T-helper 2 cell treated with Interferon-gamma antibody and Interleukin-4, amounts not matched to agents 5 μg/mL and 100 μg/mL, for 36 hours (primary cell): ENCODE results near the gene AATK.

ENCODE experiments used
- DNase-seq: peaks from one replicate; pipeline ENCODE4 v3.0.0; 2021; ENCODE audit warnings: low spot score
- H3K27ac Mint-ChIP-seq: one replicate; pipeline ENCODE4 v1.8.0; 2021; ENCODE audit warnings: mild to moderate bottlenecking, mixed read lengths
- H3K27me3 Mint-ChIP-seq: one replicate; pipeline ENCODE4 v1.8.0; 2021; ENCODE audit warnings: low read depth, mixed read lengths
- H3K36me3 Mint-ChIP-seq: one replicate; pipeline ENCODE4 v1.8.0; 2021; ENCODE audit warnings: low read depth, mixed read lengths
- H3K4me1 Mint-ChIP-seq: one replicate; pipeline ENCODE4 v1.8.0; 2021; ENCODE audit warnings: low read depth, mixed read lengths
- H3K4me3 Mint-ChIP-seq: one replicate; pipeline ENCODE4 v1.8.0; 2022; ENCODE audit warnings: mild to moderate bottlenecking, moderate library complexity, mixed read lengths
- H3K9me3 Mint-ChIP-seq: one replicate; pipeline ENCODE4 v1.8.0; 2021; ENCODE audit warnings: mixed read lengths

The AATK gene

DNA sequence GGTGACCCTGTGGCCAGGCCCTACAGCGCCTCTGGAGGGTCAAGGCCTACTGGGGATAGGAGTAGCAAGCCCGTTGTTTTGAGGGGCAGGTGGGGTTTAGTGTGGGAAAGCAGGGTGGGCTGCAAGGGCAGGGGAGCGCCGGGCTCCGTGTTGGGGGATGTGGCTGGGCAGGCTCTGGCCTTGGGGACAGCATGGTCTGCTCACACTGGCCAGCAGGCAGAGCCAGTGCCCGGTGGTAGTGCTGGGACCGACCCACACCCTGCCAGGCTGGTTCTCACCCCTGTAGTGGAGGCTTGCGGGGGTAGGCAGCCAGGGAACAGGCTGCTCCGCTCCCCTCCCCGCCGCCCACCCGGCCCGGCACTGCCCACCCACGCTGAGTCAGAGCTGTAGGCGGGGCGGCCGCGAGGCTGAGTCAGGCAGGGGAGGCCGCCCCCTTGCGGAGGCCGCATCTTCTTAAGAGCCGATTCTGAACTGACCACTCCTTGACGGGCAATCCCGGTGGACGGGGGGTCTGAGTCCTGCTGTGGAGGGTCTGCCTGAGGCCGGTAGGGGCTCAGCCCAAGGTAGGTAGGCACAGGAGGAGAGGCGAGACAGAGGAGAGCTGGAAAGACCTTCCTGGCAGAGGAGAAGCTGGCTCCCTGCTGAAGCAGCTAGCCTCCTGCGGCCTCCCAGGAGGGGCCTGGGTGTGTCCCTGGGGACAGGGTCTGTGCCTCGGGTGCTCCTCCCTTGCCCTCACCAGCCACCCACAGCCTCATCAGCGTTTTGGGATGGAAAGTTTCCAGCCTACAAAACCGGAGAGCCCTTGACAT, 68.7 kb downstream of the AATK start:
- Mint-ChIP-seq H3K27me3 (peaks cover 2% of the 10 kb centered on the region), H3K27ac (no peak overlapping the region), H3K4me1 (peaks cover 7% of the 10 kb centered on the region), H3K4me3 (no peak overlapping the region), H3K9me3 (no peaks in the 10 kb centered on the region), H3K36me3 (no peaks in the 10 kb centered on the region)
- DNase-seq: peak; percentile 55

- no peak overlapping the region for H3K27ac Mint-ChIP-seq
- DNase-seq: no peak
- H3K36me3 Mint-ChIP-seq: no peaks in the 10 kb centered on the region
- peaks cover 7% of the 10 kb centered on the region for H3K4me1 Mint-ChIP-seq
- H3K4me3 Mint-ChIP-seq: no peak overlapping the region
- H3K27me3 Mint-ChIP-seq: peaks cover 2% of the 10 kb centered on the region
- no peaks in the 10 kb centered on the region for H3K9me3 Mint-ChIP-seq
Observed at GRCh38 chr17:81096741-81097133, 69.3 kb downstream of the AATK start.

DNA sequence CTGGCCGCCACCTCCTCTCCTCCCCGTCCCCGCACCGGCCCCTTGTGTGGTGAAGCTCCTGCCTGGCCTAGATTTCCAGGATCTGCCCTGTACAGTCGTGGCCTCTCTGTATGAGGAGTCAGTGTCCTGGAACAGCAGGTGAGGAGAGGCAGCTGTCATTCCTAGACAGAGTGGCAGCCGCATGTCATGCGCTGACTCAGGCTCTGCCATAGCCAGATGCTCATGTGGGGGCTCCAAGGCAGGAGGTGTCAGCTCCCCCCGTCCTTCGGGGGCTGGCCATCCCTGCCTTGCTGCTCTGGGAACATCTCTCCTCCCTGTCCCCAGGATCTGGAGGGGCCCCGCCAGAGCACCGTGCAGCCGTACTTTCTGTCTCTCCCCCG, 70.6 kb downstream of the AATK start:
- no peak for DNase-seq
- H3K27ac Mint-ChIP-seq: no peak overlapping the region
- H3K27me3 Mint-ChIP-seq: peaks cover 2% of the 10 kb centered on the region
- peak overlapping the region; percentile 8 for H3K4me3 Mint-ChIP-seq
- H3K36me3 Mint-ChIP-seq: no peaks in the 10 kb centered on the region
- H3K4me1 Mint-ChIP-seq: peaks cover 7% of the 10 kb centered on the region
- H3K9me3 Mint-ChIP-seq: no peaks in the 10 kb centered on the region

DNA sequence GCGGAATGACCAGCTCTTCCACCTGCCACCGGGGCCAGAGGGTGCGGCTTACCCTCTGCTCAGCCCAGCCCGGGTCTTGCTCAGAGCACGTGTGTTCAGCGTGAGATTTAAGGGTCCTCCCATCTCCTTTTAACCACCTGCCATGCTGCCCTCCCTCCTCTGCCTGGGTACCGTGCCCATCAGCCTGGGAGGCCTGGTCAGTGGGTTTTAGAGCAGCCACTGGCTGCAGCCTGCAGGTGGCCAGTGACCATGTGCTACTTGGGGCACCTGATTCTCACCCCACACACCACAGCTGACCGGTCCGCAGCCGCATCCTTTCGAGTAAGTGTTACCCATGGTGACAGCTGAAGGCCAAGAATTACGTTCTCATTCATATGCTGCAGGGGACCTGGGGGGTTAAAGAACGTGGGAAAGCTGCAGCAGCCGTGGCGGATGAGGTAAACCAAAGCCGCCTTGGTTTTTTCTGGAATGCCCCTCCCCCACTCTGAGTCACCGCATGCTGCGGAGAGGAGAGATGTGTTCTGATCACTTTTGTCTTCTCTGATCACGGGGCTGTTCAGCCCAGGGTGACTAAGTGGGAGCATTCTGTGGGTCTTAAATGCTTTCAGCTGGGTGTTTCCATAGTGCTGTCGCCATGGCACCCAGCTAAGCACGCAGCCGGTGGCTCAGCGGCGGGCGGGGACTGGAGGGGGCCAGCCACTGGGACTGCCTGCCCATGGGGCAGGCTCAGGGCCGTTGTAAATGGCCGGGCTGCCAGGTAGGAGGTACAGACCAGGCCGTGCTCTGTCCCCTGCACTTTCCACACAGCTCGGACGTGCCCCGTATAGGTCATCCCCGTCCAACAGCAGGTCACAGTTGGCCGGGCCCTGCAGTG, 71.3 kb downstream of the AATK start:
- Mint-ChIP-seq H3K4me3 (peak overlapping the region; percentile 24), H3K9me3 (no peaks in the 10 kb centered on the region), H3K4me1 (peaks cover 10% of the 10 kb centered on the region), H3K27me3 (peaks cover 2% of the 10 kb centered on the region), H3K36me3 (no peaks in the 10 kb centered on the region), H3K27ac (no peak overlapping the region)
- peak; percentile 80 for DNase-seq

GRCh38 chr17:81093619-81094508, 72.2 kb downstream of the AATK start:
- Mint-ChIP-seq H3K27me3 (peaks cover 2% of the 10 kb centered on the region), H3K36me3 (no peaks in the 10 kb centered on the region), H3K4me3 (no peak overlapping the region), H3K9me3 (no peaks in the 10 kb centered on the region), H3K27ac (no peak overlapping the region), H3K4me1 (peaks cover 10% of the 10 kb centered on the region)
- no peak for DNase-seq

DNA sequence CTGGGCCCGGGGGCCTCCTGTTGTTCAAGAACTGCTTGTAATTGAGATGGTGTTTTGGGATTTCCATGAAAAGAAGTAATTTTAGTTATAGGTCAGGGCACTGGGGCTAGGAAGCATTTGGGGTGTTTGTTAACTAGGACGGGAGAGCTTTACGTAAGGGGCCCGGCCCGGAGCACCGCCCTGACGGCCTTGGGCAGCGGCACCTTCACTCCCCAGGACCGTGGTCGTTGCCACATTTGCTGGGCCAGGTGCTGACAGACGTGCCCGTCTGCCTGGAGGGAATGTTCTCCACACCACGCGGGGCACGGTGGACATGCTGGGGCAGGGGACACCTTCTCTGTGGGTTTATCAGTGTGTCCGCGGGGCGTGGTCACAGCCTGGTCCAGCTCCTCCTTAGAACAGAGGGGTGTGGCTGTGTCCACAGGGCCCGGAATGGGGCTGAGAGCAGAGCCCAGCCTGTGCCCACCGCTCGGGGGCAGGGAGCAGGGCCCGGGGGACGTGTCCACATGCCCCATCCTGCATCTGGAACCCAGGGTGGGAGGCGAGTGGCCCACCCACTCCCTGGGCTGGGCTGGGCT, 73.4 kb downstream of the AATK start:
- Mint-ChIP-seq H3K36me3 (no peaks in the 10 kb centered on the region), H3K4me1 (peaks cover 10% of the 10 kb centered on the region), H3K9me3 (no peaks in the 10 kb centered on the region), H3K27me3 (peaks cover 2% of the 10 kb centered on the region), H3K4me3 (no peak overlapping the region), H3K27ac (peak overlapping the region; percentile 12)
- DNase-seq: no peak

DNA sequence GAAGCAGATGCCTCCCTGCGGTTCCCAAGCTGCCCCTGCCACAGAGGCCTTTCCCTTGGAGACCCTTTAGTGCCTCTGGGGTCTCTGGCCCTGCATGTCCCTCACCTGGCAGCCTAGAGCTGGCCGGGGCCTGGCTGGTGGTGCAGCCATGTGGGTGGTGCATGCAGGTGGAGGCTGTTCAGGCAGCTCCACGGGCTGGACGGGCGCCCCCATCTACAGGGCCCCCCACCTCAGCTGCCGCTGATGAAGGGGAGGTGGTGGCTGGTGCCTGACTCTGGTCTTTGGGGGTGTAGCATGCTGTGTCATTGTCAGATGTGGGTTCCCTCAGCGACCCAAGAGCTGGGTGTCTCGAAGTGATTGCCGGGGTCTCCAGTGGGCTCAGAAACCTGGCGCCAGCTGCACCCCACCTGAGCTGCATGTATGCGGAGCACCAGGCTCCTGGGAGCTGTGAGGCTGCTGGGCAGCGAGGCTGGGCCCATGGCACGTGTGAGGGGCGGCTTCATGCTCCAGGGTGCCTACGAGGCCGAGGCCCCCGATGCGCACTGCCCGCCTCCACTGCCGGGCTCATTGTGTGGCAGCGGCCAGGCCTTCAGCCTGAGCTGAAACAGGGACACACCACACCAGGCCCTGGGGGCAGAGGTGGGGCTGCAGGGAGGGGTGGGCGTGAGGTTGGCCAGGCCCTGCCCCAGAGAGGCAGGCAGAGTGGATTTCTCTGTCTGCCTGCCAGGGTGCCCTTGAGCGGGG, 74.1 kb downstream of the AATK start:
- DNase-seq: no peak
- no peak overlapping the region for H3K4me3 Mint-ChIP-seq
- no peaks in the 10 kb centered on the region for H3K9me3 Mint-ChIP-seq
- H3K27ac Mint-ChIP-seq: peak overlapping the region; percentile 12
- H3K36me3 Mint-ChIP-seq: no peaks in the 10 kb centered on the region
- peaks cover 2% of the 10 kb centered on the region for H3K27me3 Mint-ChIP-seq
- peaks cover 10% of the 10 kb centered on the region for H3K4me1 Mint-ChIP-seq

- Mint-ChIP-seq H3K27ac (no peak overlapping the region), H3K36me3 (no peaks in the 10 kb centered on the region), H3K9me3 (no peaks in the 10 kb centered on the region), H3K27me3 (peaks cover 2% of the 10 kb centered on the region), H3K4me1 (peaks cover 10% of the 10 kb centered on the region), H3K4me3 (no peak overlapping the region)
- DNase-seq: no peak
Observed at GRCh38 chr17:81091154-81091553, 74.9 kb downstream of the AATK start.

DNA sequence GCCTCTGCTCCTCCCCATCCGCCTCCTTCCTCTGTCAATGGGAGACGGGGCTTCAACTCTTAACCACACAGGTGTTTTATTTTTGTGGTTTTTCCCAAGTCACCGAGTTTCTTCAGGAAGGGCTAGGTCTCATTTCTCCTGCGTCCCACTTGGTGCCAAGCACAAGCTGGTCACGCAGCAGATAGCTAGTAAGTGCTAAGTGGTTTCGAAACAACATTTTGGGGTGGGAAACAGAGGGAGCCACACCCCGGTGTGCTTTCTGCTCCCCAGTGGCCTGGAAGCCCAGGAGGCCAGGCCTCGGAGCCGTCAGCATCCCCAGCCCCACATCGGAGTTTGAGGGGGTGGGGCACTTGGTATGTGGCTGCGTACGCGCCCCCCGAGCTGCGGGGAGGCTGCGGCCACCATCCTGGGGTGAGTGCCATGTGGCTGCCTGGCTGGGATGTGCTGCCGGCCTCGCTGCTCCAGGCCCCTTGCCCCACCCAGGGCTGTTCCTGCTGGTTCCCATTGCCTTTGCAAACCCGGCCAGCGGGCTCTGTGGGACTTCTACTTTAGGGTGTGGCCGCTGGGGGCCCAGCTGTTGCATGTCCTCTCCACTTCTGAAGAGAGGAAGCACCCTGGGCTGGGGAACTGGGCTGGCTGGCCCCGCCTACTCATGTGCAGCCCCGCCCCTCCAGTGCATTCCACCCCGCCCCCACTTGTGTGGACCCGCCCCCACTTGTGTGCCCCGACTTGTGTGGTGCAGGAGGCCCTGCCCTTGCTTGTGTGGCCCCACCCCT, 75.5 kb downstream of the AATK start:
- H3K4me3 Mint-ChIP-seq: no peak overlapping the region
- DNase-seq: no peak
- no peak overlapping the region for H3K27ac Mint-ChIP-seq
- no peaks in the 10 kb centered on the region for H3K36me3 Mint-ChIP-seq
- no peaks in the 10 kb centered on the region for H3K9me3 Mint-ChIP-seq
- peaks cover 8% of the 10 kb centered on the region for H3K4me1 Mint-ChIP-seq
- peaks cover 2% of the 10 kb centered on the region for H3K27me3 Mint-ChIP-seq

DNA sequence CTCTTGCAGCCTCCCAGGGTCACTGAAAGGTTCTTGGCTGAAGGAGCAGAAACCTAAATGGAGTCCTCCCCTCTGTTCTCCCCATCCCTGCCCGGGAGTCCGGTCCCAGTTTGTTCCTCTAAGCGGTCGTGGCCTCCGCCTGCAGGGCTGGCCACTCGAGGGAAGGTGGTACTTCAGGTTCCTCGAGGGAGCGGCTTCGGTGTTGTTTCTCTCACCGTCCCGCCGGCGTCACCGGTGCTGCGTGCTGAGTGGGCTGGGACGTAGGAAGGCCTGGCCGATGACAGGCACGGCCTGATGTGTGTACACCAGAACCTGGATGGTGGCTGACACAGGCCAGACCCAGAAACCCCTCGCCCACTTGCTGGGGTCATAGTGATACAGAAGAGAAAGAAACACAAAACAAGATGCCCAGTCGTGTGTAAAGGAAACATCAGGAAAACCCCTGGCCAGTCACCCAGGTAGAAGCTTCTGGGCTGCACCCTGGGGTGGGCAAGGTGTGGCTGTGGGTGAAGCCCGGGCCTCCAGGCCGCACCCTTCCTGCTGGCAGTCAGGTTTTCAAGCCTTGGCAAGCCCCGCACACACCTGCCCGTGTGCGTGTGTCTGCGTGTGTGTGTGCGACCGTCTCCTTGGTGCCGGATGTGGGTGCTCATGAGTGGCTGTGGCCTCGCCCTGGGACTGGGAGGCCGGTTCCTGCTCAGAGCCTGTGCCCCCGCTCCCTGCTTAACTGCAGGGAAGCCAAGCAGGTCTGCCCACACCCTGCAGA, 79.1 kb downstream of the AATK start:
- no peak overlapping the region for H3K27ac Mint-ChIP-seq
- H3K4me1 Mint-ChIP-seq: peaks cover 3% of the 10 kb centered on the region
- no peak overlapping the region for H3K4me3 Mint-ChIP-seq
- DNase-seq: no peak
- H3K36me3 Mint-ChIP-seq: no peaks in the 10 kb centered on the region
- no peaks in the 10 kb centered on the region for H3K27me3 Mint-ChIP-seq
- H3K9me3 Mint-ChIP-seq: no peaks in the 10 kb centered on the region

GRCh38 chr17:81085420-81085911, 80.6 kb downstream of the AATK start:
- DNase-seq: no peak
- no peak overlapping the region for H3K27ac Mint-ChIP-seq
- H3K27me3 Mint-ChIP-seq: no peaks in the 10 kb centered on the region
- peaks cover 3% of the 10 kb centered on the region for H3K4me1 Mint-ChIP-seq
- H3K9me3 Mint-ChIP-seq: no peaks in the 10 kb centered on the region
- no peak overlapping the region for H3K4me3 Mint-ChIP-seq
- H3K36me3 Mint-ChIP-seq: no peaks in the 10 kb centered on the region
